K562 (cell line): ENCODE measurements around the gene ZNF490. TPM values are rescaled to one million over a fixed set of nuclear protein-coding genes. Genes with fewer than 3 reads are reported as not detected.

Source experiments
- E2F5 ChIP-seq: sonication (generic); formaldehyde crosslinking; IDR thresholded peaks from 2 replicates; pipeline ENCODE4 v1.8.0; 2022; ENCODE audit warnings: mild to moderate bottlenecking, missing genetic modification reagents
- EZH2 ChIP-seq: IDR thresholded peaks from 2 replicates; pipeline ENCODE4 v1.6.1; 2012; ENCODE audit warnings: low read depth, mild to moderate bottlenecking, inconsistent platforms, low read length, borderline replicate concordance
- HDAC8 ChIP-seq: fragments of 450-650 bp; IDR thresholded peaks from 2 replicates; pipeline ENCODE4 v1.6.1; 2016; ENCODE audit warnings: mild to moderate bottlenecking, missing genetic modification characterization, moderate library complexity, missing compliant biosample characterization
- HMBOX1 ChIP-seq: sonication (generic); IDR thresholded peaks from 2 replicates; pipeline ENCODE4 v1.6.1; 2016
- MCM2 ChIP-seq: fragments of 450-650 bp; IDR thresholded peaks from 2 replicates; pipeline ENCODE4 v1.6.1; 2017; ENCODE audit warnings: low read depth, mild to moderate bottlenecking
- NR2C2 ChIP-seq, 2 experiments: fragments of 200-800 bp in 1 of 2; sonication (Bioruptor generic) in 1 of 2; sonication (generic) in 1 of 2; formaldehyde crosslinking in 1 of 2; IDR thresholded peaks; 2 replicates each; pipeline versions ENCODE4 v1.6.1 to v1.8.0; 2016 to 2022; ENCODE audit warnings: mild to moderate bottlenecking in 1 of 2, missing compliant biosample characterization in 1 of 2, missing genetic modification characterization in 1 of 2, missing genetic modification reagents in 1 of 2
- NR4A1 ChIP-seq, 2 experiments: fragments of 250-450 bp in 1 of 2; fragments of 450-650 bp in 1 of 2; sonication (Bioruptor Pico) in 1 of 2; IDR thresholded peaks; 2 replicates each; pipeline versions ENCODE4 v1.4.0 to v1.6.1; 2016 to 2020; ENCODE audit warnings: mild to moderate bottlenecking in 2 of 2, missing compliant biosample characterization in 1 of 2, missing genetic modification characterization in 1 of 2, moderate library complexity in 1 of 2
- SMAD4 ChIP-seq: fragments of 250-450 bp; sonication (Bioruptor Pico); conservative IDR thresholded peaks from 2 replicates; pipeline ENCODE4 v1.8.0; 2021; ENCODE audit warnings: inconsistent platforms, mild to moderate bottlenecking, moderate library complexity
- TAL1 ChIP-seq: fragments of 450-650 bp; IDR thresholded peaks from 2 replicates; pipeline ENCODE4 v1.6.1; 2016; ENCODE audit warnings: mild to moderate bottlenecking
- ZBTB1 ChIP-seq: sonication (generic); formaldehyde crosslinking; IDR thresholded peaks from 2 replicates; pipeline ENCODE4 v1.8.1; 2023; ENCODE audit warnings: missing genetic modification reagents, low read depth, mild to moderate bottlenecking, borderline replicate concordance
- ZNF124 ChIP-seq: sonication (generic); formaldehyde crosslinking; IDR thresholded peaks from 2 replicates; pipeline ENCODE4 v1.8.1; 2022; ENCODE audit warnings: missing genetic modification reagents
- ZNF347 ChIP-seq: fragments of 450-650 bp; formaldehyde crosslinking; IDR thresholded peaks from 2 replicates; pipeline ENCODE4 v1.4.0; 2020; ENCODE audit warnings: low read depth, mild to moderate bottlenecking, moderate library complexity
- ZNF586 ChIP-seq: fragments of 450-650 bp; formaldehyde crosslinking; conservative IDR thresholded peaks from 2 replicates; pipeline ENCODE4 v1.4.0; 2020; ENCODE audit warnings: mild to moderate bottlenecking, moderate library complexity
- ZNF589 ChIP-seq: fragments of 200-800 bp; sonication (Bioruptor generic); IDR thresholded peaks from 2 replicates; pipeline ENCODE4 v1.6.1; 2016; ENCODE audit warnings: low read depth, missing genetic modification characterization, missing compliant biosample characterization
- polyA plus RNA-seq, 8 experiments: library from polyadenylated mRNA; depleted of rRNA in 4 of 8; stranded (reverse) in 5 of 8; unstranded in 3 of 8; fragments of >200 nt; fragmentation: Nextera tagmentation in 2 of 8; fragmentation: Illumina TruSeq in 1 of 8; extraction: Ambion mirVana in 2 of 8; extraction: Trizol in 1 of 8; gene quantifications; 2 replicates each; pipeline versions ENCODE4 v1.2.1 to v1.2.3, GENCODE V29; 2011 to 2014; ENCODE audit warnings: inconsistent platforms in 1 of 8, missing spikeins in 1 of 8
- total RNA-seq, 7 experiments: library from RNA; depleted of rRNA in 6 of 7; stranded (reverse); fragments of >200 nt in 6 of 7; fragmentation: Illumina TruSeq in 2 of 7; extraction: Trizol in 2 of 7; gene quantifications; 2 replicates each; pipeline versions ENCODE4 v1.2.1 to v1.2.3, GENCODE V29; 2011 to 2021; ENCODE audit warnings: low replicate concordance in 1 of 7
- TF ChIP-seq, protein P1 (sequence below): fragments of 250-450 bp; sonication (Bioruptor Pico); IDR thresholded peaks from 2 replicates; pipeline ENCODE4 v1.8.0; 2021; ENCODE audit warnings: mild to moderate bottlenecking, moderate library complexity
- TF ChIP-seq, protein P2 (sequence below), 2 experiments: fragments of 450-650 bp; IDR thresholded peaks; 2 replicates each; pipeline ENCODE4 v1.6.1; 2016; ENCODE audit warnings: mild to moderate bottlenecking in 2 of 2, borderline replicate concordance in 1 of 2, low read depth in 1 of 2, moderate library complexity in 1 of 2

ZNF490 gene
- total and polyA plus RNA-seq, 9 of the 15 experiments (the other 6 are each of a cell fraction or from before 2014, with no cell fraction given) = 0.90 to 8.3 (median 4.4) TPM

- TF ChIP-seq HMBOX1 = peak; percentile 76
- TF ChIP-seq NR2C2 (CRISPR knock-in tag; IDR thresholded peaks at IDR 0.05) = no peak
- peak; percentile 18; the same call in 1 of the 2 replicates for TF ChIP-seq NR2C2 (tag; IDR thresholded peaks at IDR 0.05)
- no peak for TF ChIP-seq E2F5 (CRISPR knock-in tag)
- TF ChIP-seq HDAC8 (tag) = no peak
- TF ChIP-seq ZNF347 = no peak
- TF ChIP-seq, protein P1, sequence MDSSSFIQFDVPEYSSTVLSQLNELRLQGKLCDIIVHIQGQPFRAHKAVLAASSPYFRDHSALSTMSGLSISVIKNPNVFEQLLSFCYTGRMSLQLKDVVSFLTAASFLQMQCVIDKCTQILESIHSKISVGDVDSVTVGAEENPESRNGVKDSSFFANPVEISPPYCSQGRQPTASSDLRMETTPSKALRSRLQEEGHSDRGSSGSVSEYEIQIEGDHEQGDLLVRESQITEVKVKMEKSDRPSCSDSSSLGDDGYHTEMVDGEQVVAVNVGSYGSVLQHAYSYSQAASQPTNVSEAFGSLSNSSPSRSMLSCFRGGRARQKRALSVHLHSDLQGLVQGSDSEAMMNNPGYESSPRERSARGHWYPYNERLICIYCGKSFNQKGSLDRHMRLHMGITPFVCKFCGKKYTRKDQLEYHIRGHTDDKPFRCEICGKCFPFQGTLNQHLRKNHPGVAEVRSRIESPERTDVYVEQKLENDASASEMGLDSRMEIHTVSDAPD (CRISPR knock-in tag) = no peak
- TF ChIP-seq, protein P2, sequence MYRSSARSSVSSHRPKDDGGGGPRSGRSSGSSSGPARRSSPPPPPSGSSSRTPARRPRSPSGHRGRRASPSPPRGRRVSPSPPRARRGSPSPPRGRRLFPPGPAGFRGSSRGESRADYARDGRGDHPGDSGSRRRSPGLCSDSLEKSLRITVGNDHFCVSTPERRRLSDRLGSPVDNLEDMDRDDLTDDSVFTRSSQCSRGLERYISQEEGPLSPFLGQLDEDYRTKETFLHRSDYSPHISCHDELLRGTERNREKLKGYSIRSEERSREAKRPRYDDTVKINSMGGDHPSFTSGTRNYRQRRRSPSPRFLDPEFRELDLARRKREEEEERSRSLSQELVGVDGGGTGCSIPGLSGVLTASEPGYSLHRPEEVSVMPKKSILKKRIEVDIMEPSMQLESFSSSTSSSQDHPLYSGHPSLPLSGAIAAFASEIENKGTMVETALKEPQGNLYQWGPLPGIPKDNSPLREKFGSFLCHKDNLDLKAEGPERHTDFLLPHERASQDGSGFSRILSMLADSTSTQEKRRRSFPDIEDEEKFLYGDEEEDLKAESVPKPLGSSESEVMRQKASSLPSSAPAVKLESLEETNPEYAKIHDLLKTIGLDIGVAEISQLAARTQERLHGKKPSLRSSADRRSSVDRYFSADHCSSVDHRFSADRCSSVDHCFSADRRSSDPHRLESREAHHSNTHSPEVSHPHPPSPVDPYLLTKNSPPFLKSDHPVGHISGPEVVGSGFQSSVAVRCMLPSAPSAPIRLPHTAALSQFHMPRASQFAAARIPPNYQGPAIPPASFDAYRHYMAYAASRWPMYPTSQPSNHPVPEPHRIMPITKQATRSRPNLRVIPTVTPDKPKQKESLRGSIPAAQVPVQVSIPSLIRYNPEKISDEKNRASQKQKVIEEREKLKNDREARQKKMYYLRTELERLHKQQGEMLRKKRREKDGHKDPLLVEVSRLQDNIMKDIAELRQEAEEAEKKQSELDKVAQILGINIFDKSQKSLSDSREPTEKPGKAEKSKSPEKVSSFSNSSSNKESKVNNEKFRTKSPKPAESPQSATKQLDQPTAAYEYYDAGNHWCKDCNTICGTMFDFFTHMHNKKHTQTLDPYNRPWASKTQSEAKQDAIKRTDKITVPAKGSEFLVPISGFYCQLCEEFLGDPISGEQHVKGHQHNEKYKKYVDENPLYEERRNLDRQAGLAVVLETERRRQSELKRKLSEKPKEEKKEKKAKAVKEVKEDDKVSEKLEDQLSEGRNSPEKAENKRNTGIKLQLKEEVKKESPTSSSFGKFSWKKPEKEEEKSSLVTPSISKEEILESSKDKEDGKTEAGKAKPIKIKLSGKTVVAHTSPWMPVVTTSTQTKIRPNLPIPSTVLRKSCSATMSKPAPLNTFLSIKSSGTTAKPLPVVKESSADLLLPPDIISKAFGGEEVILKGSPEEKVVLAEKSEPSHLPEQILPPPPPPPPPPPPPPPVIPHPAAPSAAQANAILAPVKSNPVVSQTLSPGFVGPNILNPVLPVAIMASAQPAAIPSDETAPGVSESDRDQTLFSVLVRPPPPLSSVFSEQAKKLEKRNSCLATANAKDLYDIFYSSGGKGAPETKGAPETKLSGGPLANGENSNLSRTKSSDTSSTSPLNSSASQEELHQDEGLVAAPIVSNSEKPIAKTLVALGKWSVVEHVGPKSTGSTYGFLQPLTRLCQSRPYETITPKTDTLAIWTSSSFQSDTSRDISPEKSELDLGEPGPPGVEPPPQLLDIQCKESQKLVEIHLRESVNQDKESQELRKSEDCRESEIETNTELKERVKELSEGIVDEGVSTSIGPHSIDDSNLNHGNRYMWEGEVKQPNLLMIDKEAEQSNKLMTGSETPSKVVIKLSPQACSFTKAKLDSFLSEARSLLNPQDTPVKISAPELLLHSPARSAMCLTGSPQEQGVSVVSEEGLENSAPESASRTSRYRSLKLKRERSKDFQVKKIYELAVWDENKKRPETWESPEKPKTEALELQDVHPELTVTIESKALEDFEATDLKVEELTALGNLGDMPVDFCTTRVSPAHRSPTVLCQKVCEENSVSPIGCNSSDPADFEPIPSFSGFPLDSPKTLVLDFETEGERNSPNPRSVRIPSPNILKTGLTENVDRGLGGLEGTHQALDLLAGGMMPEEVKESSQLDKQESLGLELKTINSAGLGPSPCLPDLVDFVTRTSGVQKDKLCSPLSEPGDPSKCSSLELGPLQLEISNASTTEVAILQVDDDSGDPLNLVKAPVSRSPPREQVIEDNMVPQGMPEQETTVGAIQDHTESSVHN (IDR thresholded peaks at IDR 0.05; ENCODE audit: borderline replicate concordance in 1 of 2, low read depth in 1 of 2) = peak in 1 of 2 experiments; percentile 61; a peak in 1 of 4 replicates
- TF ChIP-seq ZNF124 (CRISPR knock-in tag) = no peak
- TF ChIP-seq SMAD4 (CRISPR knock-in tag) = peak; percentile 56
- TF ChIP-seq MCM2 = no peak
- 0 out of 2 replicates have a peak, but pooled peaks have one; percentile 75 for TF ChIP-seq ZNF589 (CRISPR knock-in tag)
- no peak for TF ChIP-seq ZBTB1
- no peak for TF ChIP-seq NR4A1 (CRISPR knock-in tag; IDR thresholded peaks at IDR 0.05)
- no peak for TF ChIP-seq NR4A1 (tag; IDR thresholded peaks at IDR 0.05)
- TF ChIP-seq EZH2 = no peak
- no peak for TF ChIP-seq ZNF586 (CRISPR knock-in tag)
- TF ChIP-seq TAL1 = peak; percentile 97
Measured at GRCh38 chr19:12544401-12544876, 66.2 kb downstream of the ZNF490 start (continued).
